Endothelial cell of umbilical vein (primary cell): Measurements from ENCODE around the gene CKS1B. TPM values are rescaled to one million over a fixed set of nuclear protein-coding genes. Genes with fewer than 3 reads are reported as not detected.

Source experiments
- BruUV-seq: library from RNA; stranded (reverse); fragments of 400-500 nt; replicated peaks from 2 replicates; lab custom pipeline; 2021; lab: Mats Ljungman, UMichigan
- CTCF ChIA-PET: fragments of 300-600, 350-600 bp; sonication (Branson Sonifier 250); formaldehyde crosslinking; loops from one replicate; lab custom pipeline; 2021; ENCODE audit warnings: antibody characterized with exemption, inconsistent platforms; lab: Charles Lee
- POLR2A ChIA-PET: fragments of 300-600, 350-600 bp; sonication (Branson Sonifier 250); formaldehyde crosslinking; loops from one replicate; lab custom pipeline; 2021; ENCODE audit warnings: antibody characterized with exemption, inconsistent platforms; lab: Charles Lee
- DNase-seq: peaks from one replicate; pipeline ENCODE4 v3.0.0-alpha.2; 2011; ENCODE audit warnings: low read depth, low spot score
- FAIRE-seq: peaks from 2 replicates; lab custom pipeline; 2011; peaks lifted over from hg19 to GRCh38; lab: Jason Lieb, UNC
- H2AFZ ChIP-seq: 2 replicates; pipeline ENCODE4 v1.6.0; 2012; ENCODE audit warnings: low read depth, low read length, control low read depth, inconsistent platforms
- H3K27ac ChIP-seq: 2 replicates; pipeline ENCODE4 v1.5.1; 2011; ENCODE audit warnings: low read depth, mild to moderate bottlenecking, control low read depth, low read length, moderate library complexity; ENCODE audit not compliant: insufficient read depth
- H3K27me3 ChIP-seq, 2 experiments: 2 replicates each; pipeline versions ENCODE4 v1.6.0 to v1.6.1; 2011; ENCODE audit warnings: low read length in 2 of 2, mixed read lengths in 1 of 2; ENCODE audit not compliant: control insufficient read depth in 2 of 2, insufficient read depth in 2 of 2
- H3K36me3 ChIP-seq, 2 experiments: 2 replicates in 1 of 2; 3 replicates in 1 of 2; pipeline ENCODE4 v1.5.1; 2011; ENCODE audit warnings: low read length in 2 of 2, mild to moderate bottlenecking in 1 of 2, moderate library complexity in 1 of 2; ENCODE audit not compliant: control insufficient read depth in 2 of 2, insufficient read depth in 2 of 2; ENCODE audit errors: extremely low read depth in 1 of 2
- H3K4me1 ChIP-seq: 3 replicates; pipeline ENCODE4 v1.5.1; 2011; ENCODE audit warnings: mild to moderate bottlenecking, low read length; ENCODE audit not compliant: control insufficient read depth, insufficient read depth; ENCODE audit errors: extremely low read depth
- H3K4me2 ChIP-seq: 2 replicates; pipeline ENCODE4 v1.6.1; 2011; ENCODE audit warnings: low read length, control low read depth, mixed read lengths; ENCODE audit not compliant: insufficient read depth
- H3K4me3 ChIP-seq, 3 experiments: fragments of 200-600 bp in 1 of 3; sonication (generic), shearing (Covaris generic) in 1 of 3; replicated peaks in 1 of 3; 2 replicates each; pipeline ENCODE4 v1.5.1; 2011 to 2016; ENCODE audit warnings: control low read depth in 3 of 3, low read length in 3 of 3, mild to moderate bottlenecking in 2 of 3, inconsistent platforms in 1 of 3, low read depth in 1 of 3, moderate library complexity in 1 of 3; ENCODE audit not compliant: insufficient read depth in 1 of 3
- H3K79me2 ChIP-seq: 2 replicates; pipeline ENCODE4 v1.6.0; 2012; ENCODE audit warnings: low read length, inconsistent platforms; ENCODE audit not compliant: control insufficient read depth, insufficient read depth
- H3K9ac ChIP-seq: replicated peaks from 2 replicates; pipeline ENCODE3; 2011; ENCODE audit warnings: low read length, control low read depth; ENCODE audit not compliant: insufficient read depth; ENCODE audit errors: extremely low read depth
- H3K9me1 ChIP-seq: replicated peaks from 3 replicates; pipeline ENCODE4 v1.6.0; 2011; ENCODE audit warnings: mild to moderate bottlenecking, low read length; ENCODE audit not compliant: control insufficient read depth, insufficient read depth; ENCODE audit errors: extremely low read depth
- H3K9me3 ChIP-seq: replicated peaks from 2 replicates; pipeline ENCODE4 v1.5.1; 2012; ENCODE audit warnings: low read length, inconsistent platforms; ENCODE audit not compliant: control insufficient read depth, insufficient read depth
- H4K20me1 ChIP-seq: replicated peaks from 2 replicates; pipeline ENCODE3; 2011; ENCODE audit warnings: mild to moderate bottlenecking, low read length; ENCODE audit not compliant: control insufficient read depth, insufficient read depth; ENCODE audit errors: extremely low read depth
- EZH2 ChIP-seq: IDR thresholded peaks from 2 replicates; pipeline ENCODE4 v1.6.1; 2012; ENCODE audit warnings: borderline replicate concordance, low read depth, mild to moderate bottlenecking, moderate library complexity, low read length, inconsistent platforms; ENCODE audit not compliant: severe bottlenecking
- FOS ChIP-seq: IDR thresholded peaks from 2 replicates; pipeline ENCODE4 v1.6.1; 2011; ENCODE audit warnings: mild to moderate bottlenecking, low read length, moderate library complexity, borderline replicate concordance; ENCODE audit not compliant: insufficient read depth
- GATA2 ChIP-seq: IDR thresholded peaks from 2 replicates; pipeline ENCODE4 v1.7.0; 2011; ENCODE audit warnings: low read depth, mild to moderate bottlenecking, moderate library complexity, mixed read lengths, low read length; ENCODE audit not compliant: insufficient read length, insufficient read depth
- JUN ChIP-seq: IDR thresholded peaks from 2 replicates; pipeline ENCODE4 v1.6.1; 2011; ENCODE audit warnings: borderline replicate concordance, low read depth; ENCODE audit not compliant: insufficient read length, insufficient read depth
- MYC ChIP-seq: IDR thresholded peaks from one replicate; pipeline ENCODE4 v1.6.1; 2011; ENCODE audit warnings: mild to moderate bottlenecking, low read depth, low read length
- POLR2A ChIP-seq: IDR thresholded peaks from 2 replicates; pipeline ENCODE4 v1.6.1; 2012; ENCODE audit warnings: low read depth, mild to moderate bottlenecking, control low read depth, low read length
- POLR2AphosphoS5 ChIP-seq: IDR thresholded peaks from 2 replicates; pipeline ENCODE4 v1.6.1; 2012; ENCODE audit warnings: low read depth, mild to moderate bottlenecking, control low read depth, low read length, moderate library complexity; ENCODE audit not compliant: insufficient read depth
- dilution Hi-C: fragments of 300-500 bp; cut with MboI; formaldehyde crosslinking; loops from one replicate; pipeline ENCODE4 v1.15.0; 2019; ENCODE audit warnings: low sequenced_read_pairs; ENCODE audit not compliant: extremely low pct_ligation_motif_present
- intact Hi-C: fragments of 100-400 bp; cut with micrococcal nuclease; formaldehyde crosslinking; loops from one replicate; pipeline ENCODE4 v1.10.0; 2022
- polyA plus RNA-seq, 4 experiments: library from polyadenylated mRNA; depleted of rRNA in 3 of 4; stranded (reverse) in 3 of 4; unstranded in 1 of 4; fragments of >200 nt; gene quantifications; 2 replicates each; pipeline versions ENCODE4 v1.2.1 to v1.2.3, GENCODE V29; 2011 to 2012; ENCODE audit warnings: missing spikeins in 1 of 4
- total RNA-seq: library from RNA; stranded (reverse); gene quantifications from 2 replicates; pipeline ENCODE4 v1.2.3, GENCODE V29; 2021
- TF ChIP-seq, protein P1 (sequence below): IDR thresholded peaks from 2 replicates; pipeline ENCODE4 v1.6.1; 2011; ENCODE audit not compliant: insufficient read depth, insufficient read length
- TF ChIP-seq, protein P2 (sequence below), 2 donors: IDR thresholded peaks; 1 replicate in 1 of 2; 2 replicates in 1 of 2; pipeline ENCODE4 v1.5.1; 2011; ENCODE audit warnings: low read length in 2 of 2, mild to moderate bottlenecking in 2 of 2, moderate library complexity in 2 of 2, control low read depth in 1 of 2, inconsistent platforms in 1 of 2, low read depth in 1 of 2; ENCODE audit not compliant: insufficient read depth in 1 of 2; ENCODE audit errors: extremely low read depth in 1 of 2

The CKS1B gene
- total and polyA plus RNA-seq, 2 donors (not counting 3 experiments of a cell fraction or from before 2014, with no cell fraction given), result 126 to 280 TPM

DNA sequence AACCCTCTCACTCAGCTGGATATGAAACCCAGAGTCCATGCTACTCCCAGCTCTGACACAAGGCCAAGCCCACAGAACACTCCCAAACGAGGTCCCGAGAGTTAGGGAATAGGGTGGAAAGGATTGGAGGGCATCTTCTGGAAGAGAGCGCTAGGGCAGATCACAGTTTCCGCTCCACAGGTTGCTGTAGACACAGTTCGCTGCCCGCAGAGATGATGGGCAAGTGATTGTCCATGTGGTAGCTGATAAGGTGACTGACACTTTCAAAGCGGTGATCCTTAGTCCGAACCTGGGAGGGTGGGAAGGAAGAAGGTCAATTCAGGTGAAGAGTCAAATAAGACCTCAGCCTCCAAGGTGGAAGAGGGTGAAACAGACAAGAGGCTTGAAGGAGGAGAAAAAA, 10.8 kb upstream of the CKS1B start:
- H4K20me1 ChIP-seq, result no peaks in the 10 kb centered on the region
- no peak overlapping the region for H3K4me3 ChIP-seq
- FAIRE-seq (no peak), DNase-seq (no peak)
- H3K27me3 ChIP-seq, result no peaks in the 10 kb centered on the region
- H3K9me1 ChIP-seq, result no peaks in the 10 kb centered on the region
- dilution Hi-C loops, result no loop called here
- intact Hi-C loops, result no loop called here
- H3K9me3 ChIP-seq, result no peaks in the 10 kb centered on the region
- H3K36me3 ChIP-seq, result peaks cover 19 to 45% of the 10 kb centered on the region in 2 experiments
- ChIA-PET POLR2A (no interaction called here), CTCF (interaction anchor here (1.0 to 4.0 kb wide), 2 partner anchors 31 to 35 kb away, joined by 3 to 48 read pairs; partner anchors contain the start of gene LENEP)
- H3K4me2 ChIP-seq, result no peak overlapping the region
- no peak overlapping the region for H2AFZ ChIP-seq
- peaks cover 48% of the 10 kb centered on the region for H3K79me2 ChIP-seq
- peaks cover 48% of the 10 kb centered on the region for H3K4me1 ChIP-seq
- TF ChIP-seq POLR2A, result no peak
- TF ChIP-seq MYC, result no peak
- TF ChIP-seq, protein P1, sequence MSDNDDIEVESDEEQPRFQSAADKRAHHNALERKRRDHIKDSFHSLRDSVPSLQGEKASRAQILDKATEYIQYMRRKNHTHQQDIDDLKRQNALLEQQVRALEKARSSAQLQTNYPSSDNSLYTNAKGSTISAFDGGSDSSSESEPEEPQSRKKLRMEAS, result no peak
- TF ChIP-seq POLR2AphosphoS5, result no peak
- TF ChIP-seq, protein P2, sequence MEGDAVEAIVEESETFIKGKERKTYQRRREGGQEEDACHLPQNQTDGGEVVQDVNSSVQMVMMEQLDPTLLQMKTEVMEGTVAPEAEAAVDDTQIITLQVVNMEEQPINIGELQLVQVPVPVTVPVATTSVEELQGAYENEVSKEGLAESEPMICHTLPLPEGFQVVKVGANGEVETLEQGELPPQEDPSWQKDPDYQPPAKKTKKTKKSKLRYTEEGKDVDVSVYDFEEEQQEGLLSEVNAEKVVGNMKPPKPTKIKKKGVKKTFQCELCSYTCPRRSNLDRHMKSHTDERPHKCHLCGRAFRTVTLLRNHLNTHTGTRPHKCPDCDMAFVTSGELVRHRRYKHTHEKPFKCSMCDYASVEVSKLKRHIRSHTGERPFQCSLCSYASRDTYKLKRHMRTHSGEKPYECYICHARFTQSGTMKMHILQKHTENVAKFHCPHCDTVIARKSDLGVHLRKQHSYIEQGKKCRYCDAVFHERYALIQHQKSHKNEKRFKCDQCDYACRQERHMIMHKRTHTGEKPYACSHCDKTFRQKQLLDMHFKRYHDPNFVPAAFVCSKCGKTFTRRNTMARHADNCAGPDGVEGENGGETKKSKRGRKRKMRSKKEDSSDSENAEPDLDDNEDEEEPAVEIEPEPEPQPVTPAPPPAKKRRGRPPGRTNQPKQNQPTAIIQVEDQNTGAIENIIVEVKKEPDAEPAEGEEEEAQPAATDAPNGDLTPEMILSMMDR (IDR thresholded peaks at IDR 0.05; ENCODE audit: extremely low read depth in 1 of 2, insufficient read depth in 1 of 2, low read depth in 1 of 2, low read length in 2 of 2), result no peak
- no peak for TF ChIP-seq FOS
- no peak for TF ChIP-seq GATA2
- no peak for TF ChIP-seq JUN
- TF ChIP-seq EZH2, result no peak
- no peak overlapping the region for H3K9ac ChIP-seq
- no peak overlapping the region for H3K27ac ChIP-seq
- no TSS peak for BruUV-seq
